Activated naive CD4-positive, alpha-beta T cell treated with anti-CD3 and anti-CD28 coated beads, Interleukin-2, amount 50 U/mL, for 72 hours (primary cell): ENCODE results near the gene GRIA4. TPM values are rescaled to one million over a fixed set of nuclear protein-coding genes. Genes with fewer than 3 reads are reported as not detected.

Experiments used
- ATAC-seq, 2 donors: fragments of 150-1000 bp; cut with Tn5 transposase; 2 replicates each; pipeline ENCODE4 v1.10.0; 2021; ENCODE audit warnings: mild to moderate bottlenecking in 2 of 2, moderate library complexity in 2 of 2
- DNase-seq, 2 donors: peaks; one replicate each; pipeline ENCODE4 v3.0.0; 2021 to 2022; ENCODE audit warnings: low spot score in 2 of 2
- H3K27ac Mint-ChIP-seq, 2 donors: one replicate each; pipeline ENCODE4 v1.8.0; 2022; ENCODE audit warnings: mild to moderate bottlenecking in 2 of 2, mixed read lengths in 2 of 2
- H3K36me3 Mint-ChIP-seq, 2 donors: one replicate each; pipeline ENCODE4 v1.8.0; 2022; ENCODE audit warnings: mixed read lengths in 2 of 2
- H3K9me3 Mint-ChIP-seq, 2 donors: one replicate each; pipeline ENCODE4 v1.8.0; 2022; ENCODE audit warnings: mixed read lengths in 2 of 2
- total RNA-seq, 2 donors: library from RNA; stranded (reverse); gene quantifications; one replicate each; pipeline ENCODE4 v1.2.3, GENCODE V29; 2022

The GRIA4 gene
- total RNA-seq = not detected

DNA sequence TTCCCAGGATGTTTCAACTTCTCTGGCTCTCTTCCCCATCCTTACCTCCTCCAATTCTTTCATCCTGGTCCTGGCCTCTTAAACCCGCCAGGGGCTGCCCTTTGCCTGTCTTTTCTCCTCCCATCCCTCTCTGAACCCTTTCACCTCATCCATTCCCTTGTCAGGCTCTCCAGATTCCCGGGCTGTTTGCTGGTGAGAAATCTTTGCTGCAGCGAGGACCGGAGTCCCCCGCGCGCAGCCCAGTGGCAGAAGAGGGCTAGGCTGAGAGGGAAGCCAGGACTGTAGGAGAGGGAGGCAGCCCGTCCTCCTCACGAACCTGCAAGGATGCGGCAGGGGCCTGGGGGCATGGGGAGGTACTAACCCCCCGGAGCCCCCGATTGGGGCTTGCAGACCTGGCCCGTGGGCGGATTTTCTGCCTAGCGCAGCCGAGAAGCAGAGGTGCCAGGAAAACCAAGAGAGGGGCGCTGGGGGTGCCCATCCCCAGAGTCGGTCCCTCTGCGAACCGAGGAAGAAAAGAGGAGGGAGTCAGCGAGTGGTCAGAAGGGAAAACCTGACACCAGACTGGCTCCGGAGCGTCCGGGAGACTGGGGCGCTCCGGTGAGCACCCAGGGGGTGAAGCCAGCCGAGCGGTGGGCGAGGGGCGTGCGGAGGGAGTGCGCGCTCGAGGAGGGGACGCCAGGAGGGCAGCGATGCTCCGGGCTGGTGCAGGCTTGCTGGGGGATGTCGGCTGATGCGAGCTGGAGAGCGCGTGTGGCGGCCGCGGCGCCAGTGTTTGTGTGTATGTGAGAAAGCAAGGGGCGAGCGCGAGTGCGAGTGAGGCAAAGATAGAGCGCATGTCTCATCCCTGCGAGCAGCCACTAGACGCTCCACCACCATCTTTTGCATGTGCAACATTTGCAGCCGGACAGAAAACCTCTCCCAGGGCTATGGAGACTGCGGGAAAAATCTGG is at the start of gene GRIA4:
Gene GRIA4 (plus strand): TSS at position 242 of the 950 bp plus-strand sequence. CDS start 925 bp downstream, outside the sequence.
- Mint-ChIP-seq H3K9me3 (peaks cover 0 to 8% of the 10 kb centered on the region in 2 donors), H3K27ac (no peak within 1 kb of the TSS), H3K36me3 (peaks cover 0 to 10% of the 10 kb centered on the region in 2 donors)
- peak in 1 of 2 donors; percentile 5 for DNase-seq
- ATAC-seq = peak in 1 of 2 donors; percentile 63

DNA sequence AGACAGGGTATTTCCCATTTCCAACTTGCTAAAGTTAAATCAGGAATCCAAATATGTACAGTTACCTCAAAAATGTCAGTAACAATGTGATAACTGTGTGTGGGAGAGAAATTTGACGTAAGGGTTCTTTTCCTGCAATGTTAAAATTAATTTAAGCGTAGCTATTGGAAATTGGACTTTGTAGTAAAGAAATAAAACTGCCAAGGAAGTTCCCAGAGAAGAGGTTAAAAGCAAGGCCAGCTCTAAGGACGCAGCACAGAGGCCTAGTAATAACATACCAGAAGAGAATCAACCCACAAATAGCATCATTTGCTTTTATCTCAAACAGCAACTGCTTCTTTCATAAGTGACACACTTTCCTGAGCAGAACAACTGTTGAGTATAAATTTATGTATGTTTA is 36.8 kb upstream of the GRIA4 start:
- Mint-ChIP-seq H3K9me3 (no peaks in the 10 kb centered on the region), H3K27ac (no peak overlapping the region)
- ATAC-seq = no peak

DNA sequence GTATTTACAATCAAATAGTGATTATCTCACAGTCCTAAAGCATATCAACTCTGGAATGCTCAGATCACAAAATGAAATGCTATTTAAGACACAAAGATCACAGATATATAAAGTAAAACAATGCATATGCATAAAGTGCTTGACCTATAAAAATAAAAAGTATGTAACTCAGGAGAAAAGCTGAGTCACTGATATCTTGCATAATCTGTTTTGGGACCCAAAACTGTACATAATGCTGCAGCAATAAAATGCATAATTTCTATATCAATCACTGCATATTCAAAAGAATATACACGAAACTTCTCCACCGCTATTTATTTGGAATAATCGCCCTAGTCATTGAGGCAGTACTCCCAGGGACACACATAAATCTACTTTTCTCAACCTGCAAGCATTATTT is 34.9 kb upstream of the GRIA4 start:
- no peaks in the 10 kb centered on the region for H3K9me3 Mint-ChIP-seq
- no peak overlapping the region for H3K27ac Mint-ChIP-seq
- ATAC-seq (no peak), DNase-seq (no peak)
- no peaks in the 10 kb centered on the region for H3K36me3 Mint-ChIP-seq

More for the DNA sequence above, 36.8 kb upstream of the GRIA4 start:
- H3K36me3 Mint-ChIP-seq = no peaks in the 10 kb centered on the region
- DNase-seq = no peak

DNA sequence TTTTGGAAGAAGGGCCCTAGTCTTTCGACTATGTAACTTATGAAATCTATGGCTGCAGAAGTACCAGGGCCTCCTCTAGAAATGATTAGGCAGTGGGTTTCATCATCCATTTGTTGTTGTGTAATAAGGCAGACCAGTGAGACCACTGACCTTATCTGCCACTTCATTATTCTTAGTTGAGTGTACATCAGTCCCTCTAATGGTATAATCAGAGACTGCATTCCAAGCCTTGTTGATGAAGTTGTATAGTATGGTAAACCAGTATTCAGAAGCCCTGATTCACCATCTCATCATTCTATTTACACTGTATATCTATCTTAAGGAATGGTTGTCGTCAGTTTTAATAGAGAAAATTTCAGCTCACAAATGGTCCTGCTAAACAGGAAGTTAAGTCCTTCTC is 32.2 kb upstream of the GRIA4 start:
- no peaks in the 10 kb centered on the region for H3K36me3 Mint-ChIP-seq
- H3K9me3 Mint-ChIP-seq = no peaks in the 10 kb centered on the region
- ATAC-seq = no peak
- no peak overlapping the region for H3K27ac Mint-ChIP-seq
- DNase-seq = no peak

DNA sequence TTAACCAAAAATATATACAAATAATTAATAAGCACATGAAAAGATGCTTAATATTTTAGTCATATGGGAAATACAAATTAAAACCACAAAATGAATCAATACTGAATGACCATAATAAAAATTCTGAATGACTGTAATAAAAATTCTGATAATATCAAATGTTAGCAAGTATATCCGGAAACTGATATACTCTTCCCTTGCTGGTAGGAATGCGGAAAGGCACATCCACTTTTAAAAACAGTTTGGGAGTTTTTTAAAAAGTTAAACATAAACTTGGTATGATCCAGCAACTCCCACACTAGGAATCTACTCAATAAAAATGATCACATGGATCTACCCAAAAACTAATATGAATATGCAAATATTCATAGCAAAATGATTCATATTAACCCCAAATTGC is 30.8 kb upstream of the GRIA4 start:
- ATAC-seq (no peak), DNase-seq (no peak)
- Mint-ChIP-seq H3K36me3 (no peaks in the 10 kb centered on the region), H3K9me3 (no peaks in the 10 kb centered on the region), H3K27ac (no peak overlapping the region)

DNA sequence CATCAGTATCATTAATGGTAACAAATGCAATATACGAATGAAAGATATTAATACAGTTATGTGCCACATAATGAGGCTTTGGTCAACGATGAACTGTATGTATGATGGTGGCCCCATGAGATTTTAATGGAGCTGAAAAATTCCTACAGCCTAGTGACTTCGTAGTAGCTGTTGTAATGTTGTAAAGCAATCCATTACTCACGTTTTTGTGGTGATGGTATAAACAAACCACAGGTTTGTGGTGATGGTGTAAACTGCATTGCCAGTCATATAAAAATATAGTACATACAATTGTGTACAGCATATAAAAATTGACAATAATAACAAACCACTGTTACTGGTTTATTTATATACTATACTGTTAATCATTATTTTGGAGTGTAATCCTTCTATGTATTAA is 27.4 kb upstream of the GRIA4 start:
- Mint-ChIP-seq H3K27ac (no peak overlapping the region), H3K36me3 (no peaks in the 10 kb centered on the region), H3K9me3 (no peaks in the 10 kb centered on the region)
- no peak for ATAC-seq
- DNase-seq = no peak

DNA sequence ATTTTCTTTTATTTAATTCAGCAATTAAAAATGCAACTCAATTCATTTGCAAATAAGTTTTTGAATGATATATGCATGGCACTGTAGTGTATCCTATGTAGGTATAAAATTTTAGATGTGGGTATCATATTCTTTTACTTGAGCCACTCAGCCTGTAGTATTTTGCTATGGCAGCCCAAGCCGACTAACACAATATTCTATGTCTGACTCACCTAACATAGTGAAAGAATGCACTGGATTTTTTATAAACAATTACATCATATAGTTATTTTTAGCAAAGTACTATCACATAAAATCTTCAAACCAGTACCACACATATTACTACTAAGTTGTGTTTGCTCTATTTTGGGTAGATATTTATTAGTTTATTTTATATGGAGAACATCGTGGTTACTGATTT is 21.9 kb upstream of the GRIA4 start:
- H3K9me3 Mint-ChIP-seq = no peaks in the 10 kb centered on the region
- ATAC-seq = no peak
- H3K36me3 Mint-ChIP-seq = no peaks in the 10 kb centered on the region
- DNase-seq = no peak
- no peak overlapping the region for H3K27ac Mint-ChIP-seq

DNA sequence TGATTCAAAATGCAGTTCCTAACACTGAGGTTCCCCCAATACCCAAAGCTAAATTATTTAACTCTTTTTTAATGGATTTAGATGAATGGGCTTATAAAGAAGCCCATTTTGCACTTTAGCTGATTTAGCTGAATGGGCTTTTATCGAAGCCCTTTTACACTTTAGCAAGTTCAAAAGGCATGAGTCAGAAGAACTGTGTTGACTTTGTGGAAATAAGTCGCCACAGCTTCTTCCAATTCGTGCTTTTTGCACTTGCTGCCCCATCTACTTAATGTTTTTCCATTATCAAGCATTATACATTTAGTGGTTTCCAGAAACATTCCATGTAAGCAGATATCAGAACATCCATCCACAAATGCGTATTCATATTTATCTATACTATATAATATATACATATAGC is 20.5 kb upstream of the GRIA4 start:
- no peak for ATAC-seq
- H3K27ac Mint-ChIP-seq = no peak overlapping the region
- no peak for DNase-seq
- no peaks in the 10 kb centered on the region for H3K9me3 Mint-ChIP-seq
- no peaks in the 10 kb centered on the region for H3K36me3 Mint-ChIP-seq

DNA sequence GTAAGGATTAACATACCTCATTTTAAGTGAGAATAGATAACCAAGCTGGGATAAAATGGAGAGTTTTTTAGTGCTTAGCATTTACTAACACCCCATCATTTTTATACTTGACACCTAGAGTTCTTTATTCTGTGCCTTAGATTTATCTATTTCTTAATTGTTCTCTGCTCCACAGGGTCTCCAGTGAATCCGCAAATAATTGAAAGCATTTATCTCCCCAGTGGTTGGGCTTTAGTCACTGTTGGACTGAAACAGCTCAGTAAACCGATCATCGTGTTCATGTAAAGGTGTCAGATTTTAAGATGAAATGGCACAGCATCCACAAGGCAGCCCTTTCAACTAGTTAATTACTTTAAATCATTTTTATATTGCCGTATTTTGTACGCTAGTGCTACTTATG is 17.8 kb upstream of the GRIA4 start:
- H3K27ac Mint-ChIP-seq = no peak overlapping the region
- DNase-seq (no peak), ATAC-seq (no peak)
- no peaks in the 10 kb centered on the region for H3K9me3 Mint-ChIP-seq
- H3K36me3 Mint-ChIP-seq = no peaks in the 10 kb centered on the region

DNA sequence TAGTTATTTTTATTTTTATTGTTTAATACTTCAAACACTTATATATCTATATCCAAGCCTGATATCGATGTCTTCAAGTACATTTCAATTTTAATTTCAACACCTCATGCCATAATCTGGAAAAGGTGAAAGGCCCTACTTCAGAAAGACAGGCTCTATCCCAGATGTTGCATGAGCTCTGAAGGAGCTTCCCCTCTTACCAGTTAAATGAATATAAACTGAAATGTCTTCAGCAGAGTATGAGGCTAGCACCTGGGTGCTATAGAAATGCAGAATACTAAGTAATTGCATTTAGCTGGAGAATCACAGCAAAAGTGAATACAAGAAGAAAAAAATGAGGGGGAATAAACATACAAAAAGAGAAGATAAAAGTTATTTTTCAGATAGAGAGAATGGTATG is 11.5 kb upstream of the GRIA4 start:
- ATAC-seq (no peak), DNase-seq (no peak)
- Mint-ChIP-seq H3K36me3 (no peaks in the 10 kb centered on the region), H3K27ac (no peak overlapping the region), H3K9me3 (no peaks in the 10 kb centered on the region)

DNA sequence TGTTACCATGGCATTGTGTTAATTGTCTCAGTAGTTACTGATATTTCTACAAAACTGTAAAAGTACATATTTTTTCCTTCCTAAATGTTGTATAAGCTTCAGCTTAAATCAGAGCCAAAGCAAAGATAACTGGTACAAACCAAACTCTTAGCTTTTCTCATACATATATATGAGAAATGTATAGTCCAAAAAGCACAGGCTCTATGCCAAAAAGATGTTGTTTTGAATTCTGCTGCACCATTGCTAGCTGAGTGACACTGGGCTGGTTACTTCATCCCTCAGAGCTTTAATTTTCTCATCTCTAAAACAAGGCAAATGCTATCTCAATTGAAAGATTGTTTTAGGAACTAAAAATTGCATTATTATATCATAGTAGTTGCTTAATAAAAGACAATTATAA is 6.7 kb upstream of the GRIA4 start:
- no peak overlapping the region for H3K27ac Mint-ChIP-seq
- no peak for DNase-seq
- ATAC-seq = no peak
- H3K36me3 Mint-ChIP-seq = peaks cover 0 to 4% of the 10 kb centered on the region in 2 donors
- H3K9me3 Mint-ChIP-seq = peaks cover 0 to 8% of the 10 kb centered on the region in 2 donors

DNA sequence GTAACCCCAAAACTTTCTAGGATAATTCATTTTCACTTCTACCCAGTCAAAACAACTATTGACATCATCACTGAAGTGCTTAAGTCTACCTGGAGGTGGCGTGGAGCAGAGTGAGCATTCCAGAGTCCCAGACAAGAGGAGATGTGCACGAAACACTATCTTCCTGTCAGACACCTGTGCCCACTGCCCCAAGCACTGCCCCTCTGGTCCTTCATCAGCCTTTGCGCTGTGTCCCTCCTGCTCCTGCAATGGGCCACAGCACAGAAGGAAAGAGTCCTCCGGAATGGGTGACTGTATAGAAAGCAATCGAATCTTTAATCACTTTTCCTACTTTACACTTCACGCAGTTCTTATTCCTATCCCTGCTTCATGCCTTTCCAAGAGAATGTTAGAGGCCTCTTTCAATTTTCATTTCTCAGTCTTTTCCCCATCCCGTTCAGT is 512 bp upstream of the GRIA4 start:
- DNase-seq = no peak
- ATAC-seq = peak in 1 of 2 donors; percentile 70
- peaks cover 0 to 10% of the 10 kb centered on the region in 2 donors for H3K36me3 Mint-ChIP-seq
- H3K9me3 Mint-ChIP-seq = peaks cover 0 to 8% of the 10 kb centered on the region in 2 donors
- H3K27ac Mint-ChIP-seq = no peak overlapping the region

DNA sequence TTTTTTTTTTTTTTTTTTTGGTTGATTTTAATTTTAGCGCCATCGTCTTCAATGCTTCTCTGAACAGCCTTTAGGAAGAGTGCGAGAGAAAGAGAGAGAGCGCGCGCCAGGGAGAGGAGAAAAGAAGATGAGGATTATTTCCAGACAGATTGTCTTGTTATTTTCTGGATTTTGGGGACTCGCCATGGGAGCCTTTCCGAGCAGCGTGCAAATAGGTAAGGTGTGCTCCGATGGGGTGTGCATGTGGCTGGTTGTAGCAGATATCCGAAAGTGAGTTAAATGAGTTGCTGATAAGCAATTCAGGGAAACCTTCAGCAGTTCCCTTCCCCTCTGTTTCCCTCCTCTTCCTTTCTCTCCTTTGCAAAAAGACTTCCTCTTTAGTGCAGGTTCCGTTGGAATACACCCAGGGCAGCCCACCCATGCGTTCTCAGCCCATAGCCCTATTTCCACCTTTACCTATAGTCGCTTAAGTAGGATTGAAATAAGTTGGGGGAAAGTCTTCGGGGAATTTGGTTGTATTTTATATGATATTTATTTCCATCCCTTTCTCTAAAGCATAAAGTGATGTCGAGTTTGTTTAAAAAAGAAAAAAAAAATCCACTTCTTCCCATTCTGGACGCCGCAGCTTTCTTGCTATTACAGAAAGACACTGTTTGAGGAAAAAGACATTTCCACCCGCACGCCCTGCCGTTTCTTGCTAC is 1.1 kb downstream of the GRIA4 start:
- no peak for ATAC-seq
- Mint-ChIP-seq H3K27ac (no peak overlapping the region), H3K36me3 (peaks cover 0 to 6% of the 10 kb centered on the region in 2 donors), H3K9me3 (peaks cover 0 to under 1% of the 10 kb centered on the region in 2 donors)
- DNase-seq = no peak

DNA sequence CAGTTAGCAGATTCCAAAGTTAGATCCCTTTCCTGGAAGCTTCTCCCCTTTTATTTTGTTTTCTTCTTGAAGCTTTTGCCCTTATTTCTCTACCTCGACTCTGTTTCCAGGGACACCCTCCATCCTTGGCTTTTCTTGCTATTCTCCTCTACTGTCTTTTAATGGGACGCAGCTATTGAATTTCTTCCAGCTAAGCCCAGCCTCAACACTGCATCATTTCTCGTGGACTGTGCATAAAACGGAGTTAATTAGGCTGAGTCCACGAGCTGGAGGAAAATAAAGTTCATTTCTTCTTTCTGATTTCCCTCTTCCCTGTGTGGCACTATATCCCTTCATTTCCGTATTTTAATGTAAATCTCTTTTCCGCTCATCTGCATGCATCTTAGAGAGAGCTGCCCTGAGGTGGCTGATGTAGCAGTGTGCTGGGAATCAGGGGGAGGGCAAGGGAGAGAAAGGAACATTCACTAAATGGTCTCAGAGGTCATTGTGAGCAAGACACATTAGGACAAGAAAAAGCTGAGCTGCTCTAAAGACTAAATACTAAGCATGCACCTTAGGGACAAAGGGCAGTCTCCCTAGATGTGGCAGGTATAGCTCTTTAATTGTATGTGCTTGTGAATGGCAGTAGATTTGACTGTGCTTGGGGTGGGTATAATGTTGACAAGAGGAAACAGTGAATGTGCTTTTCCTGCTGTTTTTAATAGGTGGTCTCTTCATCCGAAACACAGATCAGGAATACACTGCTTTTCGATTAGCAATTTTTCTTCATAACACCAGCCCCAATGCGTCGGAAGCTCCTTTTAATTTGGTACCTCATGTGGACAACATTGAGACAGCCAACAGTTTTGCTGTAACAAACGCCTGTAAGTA is 1.9 kb downstream of the GRIA4 start:
- Mint-ChIP-seq H3K27ac (no peak overlapping the region), H3K9me3 (no peaks in the 10 kb centered on the region), H3K36me3 (peaks cover 0 to 6% of the 10 kb centered on the region in 2 donors)
- DNase-seq = no peak
- ATAC-seq = no peak

DNA sequence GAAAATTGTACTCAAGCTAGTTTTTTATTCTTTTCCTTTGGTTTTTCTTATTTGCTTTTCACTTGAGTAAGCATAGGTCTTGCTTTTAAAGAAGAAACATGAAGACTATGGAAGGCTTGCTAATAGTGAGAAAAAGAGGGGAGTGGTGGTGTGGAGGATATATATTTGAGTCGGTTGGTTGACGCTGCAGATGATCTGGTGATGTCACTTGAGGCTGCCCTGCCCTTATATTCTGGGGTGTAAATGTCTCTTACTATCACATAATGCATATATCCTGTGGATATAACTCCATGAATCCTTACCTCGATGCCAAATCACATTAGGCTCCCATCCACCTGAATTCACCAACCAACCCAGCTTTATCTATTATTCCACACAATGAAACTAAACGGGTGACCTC is 2.9 kb downstream of the GRIA4 start:
- no peaks in the 10 kb centered on the region for H3K9me3 Mint-ChIP-seq
- H3K36me3 Mint-ChIP-seq = peaks cover 0 to 6% of the 10 kb centered on the region in 2 donors
- DNase-seq (no peak), ATAC-seq (no peak)
- no peak overlapping the region for H3K27ac Mint-ChIP-seq

DNA sequence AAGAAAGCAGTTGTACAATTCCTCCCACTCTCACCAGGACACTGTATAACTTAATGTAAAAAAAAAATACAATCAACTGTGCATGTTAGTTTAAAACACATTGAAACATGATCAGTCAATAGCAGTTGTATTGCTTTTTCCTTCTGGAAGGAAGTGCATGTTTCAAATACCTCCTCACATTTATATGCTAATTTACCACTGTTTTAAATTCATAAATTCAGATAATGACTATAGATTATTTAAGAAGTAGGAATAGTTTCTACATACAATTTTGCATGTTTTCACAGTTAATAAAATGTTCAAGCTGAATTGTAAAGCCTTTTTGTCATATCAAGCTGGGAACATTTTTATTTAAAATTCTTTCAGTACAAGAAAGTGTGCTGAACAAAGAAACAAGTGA is 3.3 kb downstream of the GRIA4 start:
- H3K36me3 Mint-ChIP-seq = peaks cover 0 to 6% of the 10 kb centered on the region in 2 donors
- no peaks in the 10 kb centered on the region for H3K9me3 Mint-ChIP-seq
- DNase-seq (no peak), ATAC-seq (no peak)
- H3K27ac Mint-ChIP-seq = no peak overlapping the region
